CMK (cell line): ENCODE results near the gene SDK1.

ENCODE experiments used
- DNase-seq: peaks from one replicate; pipeline ENCODE4 v3.0.0-alpha.2; 2010; ENCODE audit warnings: low read depth

The SDK1 gene

DNA sequence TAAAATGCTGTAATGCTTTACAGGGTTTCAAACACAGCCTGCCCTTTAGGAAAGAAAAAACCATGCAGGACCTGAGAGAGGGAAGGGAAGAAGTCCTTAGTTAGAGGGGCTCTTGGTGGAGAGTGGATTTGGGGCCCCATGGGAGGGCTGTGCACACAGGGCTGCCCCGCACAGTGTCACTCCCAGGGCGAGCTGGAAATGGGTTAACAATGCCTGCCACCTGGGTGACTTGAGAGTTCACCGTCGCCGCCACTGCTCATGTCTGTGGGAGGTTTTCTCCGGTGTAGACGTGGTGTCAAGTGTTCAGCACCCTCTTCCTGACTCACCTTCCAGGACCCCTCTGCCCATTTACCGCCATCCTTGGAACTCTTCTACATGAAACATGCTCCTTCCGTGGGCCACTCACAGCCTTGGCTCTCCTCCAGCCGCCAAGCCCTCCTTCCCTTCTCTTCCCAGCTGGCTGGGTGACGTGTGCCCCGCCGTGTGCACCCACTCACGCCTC, 686.4 kb downstream of the SDK1 start:
- no peak for DNase-seq

DNA sequence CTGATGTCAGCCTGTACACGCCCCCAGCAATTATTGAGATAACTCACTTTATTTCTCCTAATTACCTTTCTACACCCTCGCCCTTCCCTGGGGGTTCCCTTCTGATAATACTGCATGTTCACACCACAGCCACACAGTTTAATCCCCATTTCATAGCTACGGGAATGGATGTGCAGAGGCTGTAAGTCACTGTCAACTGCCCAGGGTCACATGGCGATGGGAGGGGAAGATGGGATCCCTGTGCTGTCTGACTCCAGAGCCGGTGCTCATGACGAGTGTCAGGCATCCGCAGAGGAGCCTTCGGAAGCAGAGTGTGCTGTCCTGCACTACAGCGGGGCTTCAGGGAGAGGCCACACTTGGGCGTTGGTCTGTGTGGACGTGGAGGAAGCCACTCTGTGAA, 688.7 kb downstream of the SDK1 start:
- no peak for DNase-seq

GRCh38 chr7:3991731-3992231, 690.7 kb downstream of the SDK1 start:
- DNase-seq, result no peak

DNA sequence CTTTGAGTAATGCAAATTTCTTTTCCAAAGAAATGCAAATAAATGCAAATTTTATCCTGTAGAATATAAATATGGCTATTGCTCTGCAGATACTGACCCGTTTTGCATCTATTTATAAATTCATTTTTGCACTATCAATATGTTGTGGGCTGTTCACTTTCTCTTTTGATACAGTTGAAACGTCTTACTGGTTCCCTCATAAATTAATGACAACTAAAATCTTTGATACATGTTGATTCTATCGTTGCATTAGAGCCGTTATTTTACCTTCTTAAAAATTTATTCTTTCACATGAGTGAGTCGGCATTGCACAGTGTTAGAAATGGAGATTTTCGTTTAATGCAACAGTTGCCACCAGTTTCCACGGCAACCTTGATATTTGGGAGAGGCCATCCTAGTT, 691.8 kb downstream of the SDK1 start:
- DNase-seq, result no peak

DNA sequence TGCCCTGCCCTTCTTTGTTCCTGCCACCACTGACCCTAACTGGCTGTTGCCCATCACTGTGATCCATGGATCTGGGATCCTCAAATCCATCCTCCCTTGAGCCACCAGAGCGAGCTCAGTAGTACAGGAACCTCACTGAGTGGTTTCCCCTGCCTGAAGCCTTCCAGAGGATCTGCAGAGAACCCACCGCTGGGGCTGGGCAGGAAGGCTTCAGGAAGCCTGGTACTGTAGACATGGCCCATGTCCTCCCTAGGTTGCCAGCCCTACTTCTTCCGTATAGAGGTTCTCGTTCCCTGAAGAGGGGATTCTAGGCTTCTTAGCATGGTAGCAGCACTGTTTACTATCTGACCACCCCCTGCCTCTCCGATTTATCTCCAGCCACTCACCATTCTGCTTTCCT, 693.7 kb downstream of the SDK1 start:
- no peak for DNase-seq

GRCh38 chr7:3995187-3995586, 694.1 kb downstream of the SDK1 start:
- DNase-seq, result no peak

DNA sequence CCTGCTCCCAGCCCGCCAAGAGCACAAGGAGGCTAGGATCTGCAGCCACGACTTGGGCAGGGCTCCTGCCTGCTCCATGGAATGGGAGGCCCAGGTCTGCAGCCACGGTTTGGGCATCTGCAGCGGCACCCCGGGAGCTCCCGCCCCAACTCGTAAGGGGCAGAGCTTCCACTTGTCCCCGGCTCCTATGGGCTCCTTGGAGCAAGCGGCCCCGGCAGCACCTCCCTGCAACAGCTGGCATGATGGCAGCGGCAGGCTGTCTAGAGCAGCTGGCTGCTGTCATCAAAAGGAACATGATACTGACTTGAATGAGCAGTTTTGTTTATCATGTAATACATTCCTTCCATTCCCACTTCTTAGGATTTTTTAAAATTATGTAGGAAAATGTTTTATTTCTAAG, 697.0 kb downstream of the SDK1 start:
- no peak for DNase-seq

DNA sequence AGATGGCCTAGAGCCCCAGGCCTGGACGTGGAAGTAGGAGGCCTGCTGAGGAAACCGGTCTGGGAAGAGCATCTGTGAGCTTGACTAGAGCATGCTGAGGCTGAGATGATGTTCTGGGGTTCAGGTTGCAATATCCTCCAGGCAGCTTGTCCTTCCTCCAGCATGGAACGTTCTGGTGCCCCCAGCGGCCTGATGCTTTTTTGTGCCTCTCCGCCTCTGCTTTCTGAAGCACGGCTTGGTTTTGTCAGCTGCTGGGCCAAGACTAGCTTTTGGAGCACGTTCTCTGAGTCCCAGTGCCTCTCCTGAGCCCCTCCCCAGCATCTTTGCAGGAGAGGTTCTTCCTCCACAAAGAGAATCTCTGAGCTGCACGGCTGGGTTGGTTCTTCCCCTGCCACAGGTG, 699.1 kb downstream of the SDK1 start:
- no peak for DNase-seq

GRCh38 chr7:4000934-4001333, 699.9 kb downstream of the SDK1 start:
- no peak for DNase-seq

GRCh38 chr7:4001742-4002141, 700.7 kb downstream of the SDK1 start:
- no peak for DNase-seq

DNA sequence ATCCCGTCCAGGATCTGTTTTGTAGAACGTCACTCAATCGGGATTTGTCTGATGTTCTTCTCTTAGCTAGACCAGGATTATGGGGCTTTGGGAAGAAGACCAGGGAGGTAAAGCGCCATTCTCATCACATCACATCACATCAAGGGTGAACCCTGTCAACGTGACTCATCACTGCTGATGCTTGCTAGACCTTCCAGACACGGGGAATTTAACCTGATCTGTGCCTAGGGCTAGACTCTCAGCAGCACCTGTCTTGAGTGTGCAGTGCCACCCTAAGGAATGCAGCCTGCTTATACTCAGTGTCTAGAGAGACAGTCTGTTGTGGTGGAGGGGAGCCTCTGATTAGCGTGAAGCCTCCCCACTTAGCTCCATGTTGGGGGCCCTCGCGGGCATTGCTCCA, 702.5 kb downstream of the SDK1 start:
- DNase-seq, result no peak

DNA sequence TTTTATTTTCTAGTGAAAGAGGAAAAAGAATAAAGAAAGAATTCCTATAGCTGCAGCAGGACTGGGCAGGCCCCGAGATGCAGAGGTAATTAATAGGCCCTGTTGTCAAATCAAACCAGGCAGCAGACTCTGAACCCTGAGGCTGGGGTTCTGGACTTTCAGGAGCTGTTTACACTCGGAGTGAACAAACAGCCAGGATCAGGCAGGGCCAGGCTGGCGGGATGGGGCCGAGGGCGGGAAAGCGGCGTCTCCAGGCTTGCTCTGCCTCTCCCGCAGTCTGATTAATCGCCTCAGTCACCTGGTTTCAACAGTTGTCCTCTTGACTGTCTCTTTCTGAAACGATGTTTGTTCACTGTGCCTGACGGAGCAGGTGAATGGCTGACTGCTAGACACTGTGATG, 705.6 kb downstream of the SDK1 start:
- no peak for DNase-seq

DNA sequence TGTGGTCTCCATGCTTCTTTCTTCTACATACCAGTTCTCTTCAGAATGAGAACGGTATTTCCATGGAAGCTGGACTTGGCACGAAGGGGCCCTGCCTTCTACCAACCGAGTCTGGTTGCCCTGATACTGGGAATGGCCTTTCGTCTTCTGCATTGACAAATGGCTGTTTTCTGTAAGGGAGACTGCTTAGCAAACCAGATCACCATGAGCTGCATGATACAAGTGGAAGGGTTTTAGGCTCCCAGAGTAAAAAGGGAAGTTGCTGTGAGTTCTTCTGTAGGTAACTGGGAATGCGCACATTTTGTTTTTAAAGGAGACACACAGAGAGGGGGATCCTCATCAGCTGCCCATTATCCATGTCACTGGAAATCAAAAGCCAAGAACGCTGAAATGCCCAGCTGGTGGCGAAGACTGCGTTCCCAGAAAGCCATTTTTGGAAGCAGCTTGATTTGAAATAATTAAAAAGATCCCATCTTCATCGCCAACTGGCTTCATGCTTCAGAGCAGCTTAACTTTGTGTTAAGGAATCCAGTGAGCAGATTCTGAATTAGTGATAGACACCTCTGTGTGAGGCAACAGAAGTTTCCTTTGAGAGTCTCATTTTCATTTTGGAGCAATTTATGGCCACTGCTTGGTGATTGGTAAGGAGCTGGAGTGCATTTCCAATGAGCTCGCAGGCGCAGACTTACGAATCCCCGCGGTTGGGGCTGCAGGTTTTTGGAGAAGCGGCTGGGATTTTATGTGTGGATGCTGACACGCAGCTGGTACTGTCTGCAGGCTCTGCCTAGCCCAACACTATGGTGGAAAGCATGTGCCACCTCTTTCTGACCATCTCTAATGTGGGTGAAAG, 708.4 kb downstream of the SDK1 start:
- no peak for DNase-seq

DNA sequence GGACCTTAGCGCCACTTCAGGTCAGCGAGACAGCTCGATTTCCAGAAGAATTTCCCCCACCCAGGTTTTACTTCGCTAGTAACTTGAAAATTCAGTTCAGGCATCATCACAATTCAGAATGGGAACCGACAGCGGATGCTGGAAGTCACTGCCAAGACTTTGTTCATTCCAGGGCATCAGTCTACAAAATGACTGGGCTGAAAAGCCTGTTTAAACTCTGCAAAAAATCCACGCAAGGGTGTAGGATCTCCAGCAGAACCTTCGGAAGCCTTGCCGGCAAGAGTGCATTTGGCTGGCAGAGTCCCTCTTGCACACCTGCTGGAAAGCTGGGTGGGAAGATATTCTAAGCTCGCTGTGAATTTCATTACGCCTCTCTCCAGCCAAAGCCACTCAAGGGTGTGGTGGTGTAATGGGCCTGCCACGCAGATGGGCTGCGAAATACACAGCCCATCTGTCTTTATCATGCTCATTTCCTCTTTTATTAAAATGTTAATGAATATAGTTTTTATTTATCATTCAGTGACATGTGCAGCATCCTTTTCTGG, 709.1 kb downstream of the SDK1 start:
- no peak for DNase-seq

- DNase-seq, result no peak
Observed at GRCh38 chr7:4010923-4011656, 710.0 kb downstream of the SDK1 start.

DNA sequence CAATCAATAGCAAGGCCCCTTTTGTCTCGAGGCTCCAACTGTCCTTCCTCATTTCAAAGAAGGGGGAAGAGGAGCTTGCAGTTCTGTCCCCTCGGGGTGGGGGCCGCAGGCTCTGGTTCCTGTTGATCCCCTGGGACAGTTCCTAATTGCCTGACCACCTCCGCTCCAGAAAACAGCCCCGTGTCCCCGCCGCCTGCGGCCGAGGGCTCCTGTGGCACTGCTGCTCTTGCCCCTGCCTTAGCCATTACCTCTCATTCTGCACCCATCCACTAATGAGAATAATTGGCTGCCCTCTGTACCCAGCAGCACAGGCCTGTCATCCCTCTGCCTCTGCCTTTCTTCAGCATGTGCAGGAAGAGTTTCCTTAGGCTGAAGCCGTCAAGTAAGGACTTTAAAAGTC, 712.7 kb downstream of the SDK1 start:
- no peak for DNase-seq

DNA sequence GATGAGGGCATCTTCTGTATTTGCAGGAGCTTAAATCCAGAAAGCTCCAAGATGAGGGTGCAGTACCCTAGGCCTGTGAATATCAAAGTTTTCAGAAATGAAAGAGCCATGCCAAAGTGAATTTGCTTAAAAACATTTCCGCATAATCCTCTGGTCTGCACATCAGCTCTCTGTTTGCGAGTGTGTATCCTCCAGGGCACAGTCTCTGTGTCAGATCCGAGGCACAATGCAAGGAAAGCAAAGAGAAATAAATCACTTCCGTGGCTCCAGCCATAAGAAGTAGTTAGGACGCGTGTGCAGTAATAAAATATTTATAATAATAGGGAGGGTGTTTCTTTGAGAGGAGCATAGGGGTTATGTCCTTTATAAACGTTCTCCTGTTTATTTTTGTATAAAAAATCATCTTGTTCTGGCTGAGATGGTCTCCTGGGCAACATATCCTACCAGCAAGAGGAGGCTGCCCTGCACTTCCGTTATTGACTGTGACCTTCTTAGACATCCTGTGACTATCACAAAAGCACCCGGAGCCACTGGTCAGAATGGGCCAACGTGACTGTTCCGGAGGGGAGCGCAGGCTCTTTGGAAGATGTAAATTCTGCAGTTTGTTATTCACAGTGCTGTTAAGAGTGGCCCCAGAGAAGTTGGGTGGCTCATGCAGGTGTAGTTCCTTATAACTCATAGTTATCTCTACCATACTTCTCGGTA, 713.4 kb downstream of the SDK1 start:
- no peak for DNase-seq

DNA sequence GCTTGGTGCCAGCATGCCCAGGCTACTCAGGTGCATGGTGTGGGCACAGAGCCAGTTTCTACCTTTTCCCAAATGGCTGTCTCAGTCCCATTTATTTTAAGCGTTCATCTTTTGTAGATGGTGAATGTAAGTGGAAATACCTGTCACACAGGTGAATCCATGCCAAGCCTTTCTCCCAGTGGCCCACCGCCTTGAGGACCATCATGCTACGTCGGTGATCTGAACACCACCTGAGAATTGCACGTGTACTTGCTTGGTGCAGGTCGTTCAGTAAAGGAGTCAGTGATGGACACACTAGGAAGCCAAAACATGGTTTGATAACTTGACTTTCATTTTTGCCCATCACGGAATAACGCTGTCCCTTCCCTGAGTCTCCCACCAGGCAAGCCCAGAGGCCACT, 714.3 kb downstream of the SDK1 start:
- DNase-seq, result no peak

GRCh38 chr7:4015996-4016395, 714.9 kb downstream of the SDK1 start:
- no peak for DNase-seq

- no peak for DNase-seq
Observed at GRCh38 chr7:4017081-4017480, 716.0 kb downstream of the SDK1 start.

- DNase-seq, result no peak
Observed at GRCh38 chr7:4017785-4018184, 716.7 kb downstream of the SDK1 start.

DNA sequence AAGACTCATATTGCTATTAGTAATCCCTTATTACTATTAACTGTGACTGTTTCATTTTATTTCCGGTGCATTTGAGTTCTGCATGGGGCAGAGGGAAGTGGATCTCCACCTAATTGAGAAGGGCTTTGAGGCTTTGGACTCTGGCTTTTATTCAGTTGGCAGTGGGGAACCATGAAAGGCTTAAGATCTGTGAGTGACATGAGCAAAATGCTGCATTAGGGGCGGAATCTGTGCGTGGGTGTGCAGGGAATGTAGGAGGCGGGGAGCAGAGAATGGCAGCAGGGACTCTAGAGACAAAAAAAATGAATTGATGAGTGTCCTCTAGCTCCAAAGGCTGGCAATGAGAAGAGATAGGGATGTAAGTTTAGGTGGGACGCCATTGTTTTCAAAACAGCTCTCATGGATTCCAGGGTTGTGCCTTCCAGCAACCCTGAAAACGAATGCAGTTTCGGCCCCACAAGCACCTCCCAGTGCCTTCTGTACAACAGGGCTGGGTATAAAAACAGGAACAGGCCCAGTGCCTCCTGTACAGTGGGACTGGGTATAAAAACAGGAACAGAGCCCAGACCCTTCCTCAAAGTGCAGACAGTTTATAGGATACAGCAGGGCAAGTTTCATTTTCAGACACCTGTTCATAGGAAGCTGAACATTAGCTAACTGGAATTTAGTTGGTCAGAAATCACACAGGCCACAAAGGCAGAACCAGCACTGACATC, 717.7 kb downstream of the SDK1 start:
- no peak for DNase-seq
